GM18909 (cell line): Measurements from ENCODE around the gene SLC11A2.
"Not testable (repeated sequence)": the region's sequence is repeated elsewhere in the genome, so short reads cannot be mapped to it uniquely, and the experiment has no call there.

Experiments
- ATAC-seq: cut with Tn5 transposase; IDR thresholded peaks from one replicate; pipeline ENCODE4 v1.9.1; 2021; ENCODE audit warnings: mild to moderate bottlenecking; ENCODE audit not compliant: unreplicated experiment, poor library complexity

Gene SLC11A2

GRCh38 chr12:51028126-51028812 lies 2.1 kb upstream of the SLC11A2 start:
- no peak for ATAC-seq

- no peak for ATAC-seq
Measured at GRCh38 chr12:51027342-51027835, 1.2 kb upstream of the SLC11A2 start.

GRCh38 chr12:51025338-51025835 lies 797 bp downstream of the SLC11A2 start:
- ATAC-seq: no peak

- no peak for ATAC-seq
Measured at GRCh38 chr12:51023625-51024382, 2.4 kb downstream of the SLC11A2 start.

- ATAC-seq: no peak
Measured at GRCh38 chr12:51021694-51022093, 4.5 kb downstream of the SLC11A2 start.

GRCh38 chr12:51020448-51021182 lies 5.6 kb downstream of the SLC11A2 start:
- ATAC-seq: no peak

- ATAC-seq: no peak
Measured at GRCh38 chr12:51019927-51020326, 6.3 kb downstream of the SLC11A2 start.

GRCh38 chr12:51018956-51019355 lies 7.2 kb downstream of the SLC11A2 start:
- no peak for ATAC-seq

- ATAC-seq: no peak
Measured at GRCh38 chr12:51017452-51017851, 8.7 kb downstream of the SLC11A2 start.

GRCh38 chr12:51014467-51014866 lies 11.7 kb downstream of the SLC11A2 start:
- not testable (repeated sequence) for ATAC-seq

- no peak for ATAC-seq
Measured at GRCh38 chr12:51013441-51013840, 12.7 kb downstream of the SLC11A2 start.

- ATAC-seq: no peak
Measured at GRCh38 chr12:51012570-51013236, 13.5 kb downstream of the SLC11A2 start.

- ATAC-seq: no peak
Measured at GRCh38 chr12:51011955-51012354, 14.2 kb downstream of the SLC11A2 start.

GRCh38 chr12:51009056-51009440 lies 17.1 kb downstream of the SLC11A2 start:
- ATAC-seq: no peak

GRCh38 chr12:51008329-51009055 lies 17.7 kb downstream of the SLC11A2 start:
- ATAC-seq: no peak

GRCh38 chr12:51005671-51006070 lies 20.5 kb downstream of the SLC11A2 start:
- ATAC-seq: no peak

GRCh38 chr12:51005030-51005429 lies 21.2 kb downstream of the SLC11A2 start:
- no peak for ATAC-seq

- ATAC-seq: no peak
Measured at GRCh38 chr12:51004504-51004903, 21.7 kb downstream of the SLC11A2 start.

- no peak for ATAC-seq
Measured at GRCh38 chr12:51001799-51002198, 24.4 kb downstream of the SLC11A2 start.

GRCh38 chr12:51000245-51000644 lies 25.9 kb downstream of the SLC11A2 start:
- ATAC-seq: no peak
